Nephron progenitor cell (in vitro differentiated cells): ENCODE measurements around the gene CNTD1.

Experiments
- DNase-seq: peaks from one replicate; pipeline ENCODE4 v3.0.0; 2021
- H3K27ac Mint-ChIP-seq: 2 replicates; pipeline ENCODE4 v1.8.0; 2021; ENCODE audit warnings: mild to moderate bottlenecking, moderate library complexity, mixed read lengths
- H3K27me3 Mint-ChIP-seq: 2 replicates; pipeline ENCODE4 v1.8.0; 2021; ENCODE audit warnings: mild to moderate bottlenecking, low read depth, mixed read lengths; ENCODE audit not compliant: poor library complexity
- H3K36me3 Mint-ChIP-seq: 2 replicates; pipeline ENCODE4 v1.8.0; 2021; ENCODE audit warnings: low read depth, mixed read lengths
- H3K4me1 Mint-ChIP-seq: 2 replicates; pipeline ENCODE4 v1.8.0; 2021; ENCODE audit warnings: mixed read lengths
- H3K4me3 Mint-ChIP-seq: 2 replicates; pipeline ENCODE4 v1.8.0; 2021; ENCODE audit warnings: mild to moderate bottlenecking, moderate library complexity, mixed read lengths
- H3K9me3 Mint-ChIP-seq: 2 replicates; pipeline ENCODE4 v1.8.0; 2021; ENCODE audit warnings: mild to moderate bottlenecking, moderate library complexity, mixed read lengths
- CTCF ChIP-seq: fragments of 200-600 bp; sonication (generic); IDR thresholded peaks from 2 replicates; pipeline ENCODE4 v1.5.0; 2021; ENCODE audit warnings: antibody characterized with exemption

The CNTD1 gene

GRCh38 chr17:42809250-42809649 is 10.6 kb downstream of the CNTD1 start:
- no peak for DNase-seq
- peaks cover 18% of the 10 kb centered on the region for H3K4me1 Mint-ChIP-seq

DNA sequence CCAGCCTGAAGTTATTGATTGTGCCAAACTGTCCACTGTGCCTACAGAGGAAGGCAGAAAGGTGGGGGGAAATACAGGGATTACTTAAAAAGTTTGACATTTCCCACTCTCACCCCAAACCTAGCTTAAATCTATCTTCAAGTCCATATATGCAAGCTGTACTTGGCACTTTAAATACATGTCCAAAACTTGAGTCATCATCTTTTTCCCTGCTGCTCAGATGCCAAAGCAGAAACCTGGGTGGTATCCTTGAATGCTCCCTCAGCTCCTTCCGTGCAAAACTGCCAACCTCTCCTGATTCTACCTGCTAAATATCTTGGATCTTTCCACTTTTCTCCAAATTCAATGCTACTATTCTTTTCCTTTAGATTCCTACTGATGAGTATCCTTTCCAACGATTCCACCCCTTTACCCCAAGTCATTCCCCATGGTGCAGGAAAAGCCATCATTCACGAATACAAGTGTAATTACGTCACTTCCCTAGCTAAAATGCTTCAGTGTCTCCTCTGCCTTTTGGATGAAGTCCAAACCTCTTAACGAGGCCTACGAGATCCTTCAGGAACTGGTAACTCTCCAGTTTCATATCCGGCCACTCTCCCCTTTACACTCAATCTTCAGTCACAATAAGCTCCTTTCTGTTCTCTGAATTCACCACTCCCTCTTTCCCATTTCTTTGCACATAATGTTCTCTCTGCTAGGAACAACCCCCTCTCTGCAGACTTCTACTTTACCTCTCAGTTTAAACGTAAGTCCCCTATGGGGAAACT is 16.2 kb downstream of the CNTD1 start:
- Mint-ChIP-seq H3K36me3 (peaks cover 66% of the 10 kb centered on the region), H3K4me3 (no peak overlapping the region), H3K9me3 (no peaks in the 10 kb centered on the region), H3K27ac (no peak overlapping the region), H3K27me3 (no peaks in the 10 kb centered on the region), H3K4me1 (no peaks in the 10 kb centered on the region)
- DNase-seq, result no peak
- TF ChIP-seq CTCF, result no peak

More at GRCh38 chr17:42809250-42809649, 10.6 kb downstream of the CNTD1 start:
- H3K4me3 Mint-ChIP-seq, result no peak overlapping the region
- H3K27ac Mint-ChIP-seq, result peak overlapping the region; percentile 47
- H3K9me3 Mint-ChIP-seq, result no peaks in the 10 kb centered on the region
- no peak for TF ChIP-seq CTCF
- H3K36me3 Mint-ChIP-seq, result peaks cover 26% of the 10 kb centered on the region
- no peaks in the 10 kb centered on the region for H3K27me3 Mint-ChIP-seq

DNA sequence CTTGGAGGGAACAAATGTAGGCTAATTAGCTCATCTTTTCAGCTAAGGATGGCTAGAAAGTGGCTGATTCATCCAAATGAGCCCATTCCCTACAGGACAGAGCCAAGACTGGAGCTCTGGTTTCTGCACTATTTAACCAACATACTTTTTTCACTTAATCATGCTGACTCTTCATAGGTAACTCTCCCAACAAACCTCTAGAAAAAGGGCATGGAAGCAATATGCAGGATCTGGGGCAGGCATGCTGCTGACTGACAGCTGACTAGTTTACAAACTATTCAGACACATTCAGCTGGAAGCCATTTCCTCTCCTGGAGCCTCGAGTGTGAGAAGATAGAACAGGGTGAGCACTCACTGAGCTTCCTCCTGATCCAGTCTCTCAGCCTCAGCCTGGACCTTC is 19.2 kb downstream of the CNTD1 start:
- TF ChIP-seq CTCF, result no peak
- Mint-ChIP-seq H3K4me3 (no peak overlapping the region), H3K9me3 (no peaks in the 10 kb centered on the region), H3K27ac (no peak overlapping the region), H3K27me3 (no peaks in the 10 kb centered on the region), H3K4me1 (peaks cover 13% of the 10 kb centered on the region), H3K36me3 (peaks cover 66% of the 10 kb centered on the region)
- DNase-seq, result no peak

DNA sequence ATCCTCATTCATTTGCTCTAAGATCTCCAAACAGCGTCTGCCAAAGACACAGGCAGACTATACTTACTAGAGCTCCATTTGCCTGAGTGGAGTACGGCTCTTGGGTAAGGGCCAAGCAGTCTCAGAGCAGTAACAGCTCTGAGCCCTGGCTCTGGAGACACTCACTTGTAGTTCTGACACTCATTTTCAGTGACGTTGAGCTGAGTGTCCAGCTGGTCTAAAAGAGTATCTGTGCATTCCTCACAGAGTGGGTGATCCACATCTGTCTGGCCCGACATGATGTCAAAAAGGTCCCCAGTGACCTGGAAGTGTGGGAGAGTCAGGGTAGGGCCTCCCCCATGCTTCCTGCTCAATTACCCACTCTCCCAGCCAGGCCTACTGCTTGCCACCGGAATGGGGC is 19.7 kb downstream of the CNTD1 start:
- H3K9me3 Mint-ChIP-seq, result no peaks in the 10 kb centered on the region
- H3K4me1 Mint-ChIP-seq, result peaks cover 16% of the 10 kb centered on the region
- no peak for TF ChIP-seq CTCF
- no peak overlapping the region for H3K27ac Mint-ChIP-seq
- H3K4me3 Mint-ChIP-seq, result no peak overlapping the region
- no peaks in the 10 kb centered on the region for H3K27me3 Mint-ChIP-seq
- H3K36me3 Mint-ChIP-seq, result peaks cover 65% of the 10 kb centered on the region
- DNase-seq, result no peak

GRCh38 chr17:42819939-42820535 is 21.4 kb downstream of the CNTD1 start:
- peak; percentile 77 for DNase-seq
- Mint-ChIP-seq H3K27ac (peak overlapping the region; percentile 9), H3K36me3 (peaks cover 49% of the 10 kb centered on the region), H3K4me1 (peaks cover 23% of the 10 kb centered on the region), H3K4me3 (no peak overlapping the region), H3K27me3 (peaks cover 5% of the 10 kb centered on the region), H3K9me3 (no peaks in the 10 kb centered on the region)
- peak; percentile 79 for TF ChIP-seq CTCF

GRCh38 chr17:42821176-42821575 is 22.5 kb downstream of the CNTD1 start:
- no peak for DNase-seq
- H3K27ac Mint-ChIP-seq, result no peak overlapping the region
- H3K4me3 Mint-ChIP-seq, result peak overlapping the region; percentile 12
- H3K4me1 Mint-ChIP-seq, result peaks cover 23% of the 10 kb centered on the region
- H3K36me3 Mint-ChIP-seq, result peaks cover 40% of the 10 kb centered on the region
- peaks cover 13% of the 10 kb centered on the region for H3K27me3 Mint-ChIP-seq
- no peak for TF ChIP-seq CTCF
- no peaks in the 10 kb centered on the region for H3K9me3 Mint-ChIP-seq
